Left colon (tissue), 2 donors: ENCODE measurements around the gene OVAAL. TPM values are rescaled to one million over a fixed set of nuclear protein-coding genes. Genes with fewer than 3 reads are reported as not detected.
"Not testable (repeated sequence)": the region's sequence is repeated elsewhere in the genome, so short reads cannot be mapped to it uniquely, and the experiment has no call there.

Experiments
- ATAC-seq: fragments of 200-7000 bp; cut with Tn5 transposase; one replicate; pipeline ENCODE4 v1.9.1; 2020; ENCODE audit warnings: mild to moderate bottlenecking, moderate library complexity
- DNase-seq, 2 donors: peaks; one replicate each; pipeline ENCODE4 v3.0.0-alpha.2; 2020
- intact Hi-C, 2 donors: fragments of 100-400 bp; cut with DNase I in 1 of 2; cut with micrococcal nuclease in 1 of 2; formaldehyde crosslinking; loops; one replicate each; pipeline versions ENCODE4 v1.11.2 to v1.14.0; 2022; cut with DNase I, micrococcal nuclease
- total RNA-seq, 2 donors: library from RNA; stranded (reverse); fragmentation: NEBNext Ultra II Directional; extraction: Animal tissue kit (Norgen Biotek cat#: 25700); gene quantifications; one replicate each; pipeline ENCODE4 v1.2.1, GENCODE V29; 2021
- donor health status: DM: no; HTN: no; CAD: no.
- donor health status: DM: yes; HTN: yes; CAD: no.

Gene OVAAL
- total RNA-seq, 2 donors from 2014 or later: not detected

GRCh38 chr1:180536821-180537372, 21.9 kb upstream of the OVAAL start:
- DNase-seq (no peak), ATAC-seq (no peak)
- intact Hi-C loops: loop anchor here in 1 of 2 donors (5.0 kb wide), 1 partner anchor 325 kb away; no protein-coding TSS in a partner anchor

- intact Hi-C loops: loop anchor here in 1 of 2 donors (5.0 kb wide), 1 partner anchor 323 kb away; no protein-coding TSS in a partner anchor
- ATAC-seq (no peak), DNase-seq (no peak)
Measured at GRCh38 chr1:180539136-180539535, 19.6 kb upstream of the OVAAL start.

- ATAC-seq (no peak), DNase-seq (no peak)
- intact Hi-C loops: no loop called here
Measured at GRCh38 chr1:180540697-180541594, 17.8 kb upstream of the OVAAL start.

- DNase-seq (no peak), ATAC-seq (no peak)
- intact Hi-C loops: no loop called here
Measured at GRCh38 chr1:180542113-180542837, 16.5 kb upstream of the OVAAL start.

GRCh38 chr1:180542838-180543145, 16.0 kb upstream of the OVAAL start:
- ATAC-seq (no peak), DNase-seq (no peak)
- intact Hi-C loops: no loop called here

GRCh38 chr1:180544050-180544449, 14.7 kb upstream of the OVAAL start:
- DNase-seq (no peak), ATAC-seq (no peak)
- intact Hi-C loops: no loop called here

GRCh38 chr1:180545991-180546390, 12.8 kb upstream of the OVAAL start:
- DNase-seq (no peak), ATAC-seq (no peak)
- intact Hi-C loops: no loop called here

GRCh38 chr1:180548686-180549317, 10.0 kb upstream of the OVAAL start:
- intact Hi-C loops: no loop called here
- DNase-seq (no peak), ATAC-seq (no peak)

- DNase-seq, intact Hi-C loops, ATAC-seq: not testable (repeated sequence)
Measured at GRCh38 chr1:180549770-180550169, 9.0 kb upstream of the OVAAL start.

GRCh38 chr1:180550241-180550640, 8.5 kb upstream of the OVAAL start:
- ATAC-seq: no peak
- no peak for DNase-seq
- intact Hi-C loops: no loop called here

GRCh38 chr1:180551997-180552396, 6.8 kb upstream of the OVAAL start:
- DNase-seq (no peak), ATAC-seq (no peak)
- intact Hi-C loops: no loop called here

- DNase-seq, ATAC-seq, intact Hi-C loops: not testable (repeated sequence)
Measured at GRCh38 chr1:180553046-180553445, 5.7 kb upstream of the OVAAL start.

GRCh38 chr1:180555411-180555810, 3.4 kb upstream of the OVAAL start:
- intact Hi-C loops: no loop called here
- no peak for DNase-seq
- no peak for ATAC-seq

GRCh38 chr1:180560200-180560867, 1.6 kb downstream of the OVAAL start:
- peak; percentile 98 for ATAC-seq
- intact Hi-C loops: no loop called here
- DNase-seq: peak; percentile 82 to 84

GRCh38 chr1:180560868-180561600, 2.3 kb downstream of the OVAAL start:
- DNase-seq (no peak), ATAC-seq (no peak)
- intact Hi-C loops: no loop called here

- no peak for ATAC-seq
- intact Hi-C loops: no loop called here
- no peak for DNase-seq
Measured at GRCh38 chr1:180562640-180563025, 3.9 kb downstream of the OVAAL start.

GRCh38 chr1:180563026-180563827, 4.5 kb downstream of the OVAAL start:
- peak; percentile 62 for ATAC-seq
- DNase-seq: peak; percentile 11 to 33
- intact Hi-C loops: no loop called here
